Gastrocnemius medialis (tissue), 4 donors: ENCODE measurements around the gene ICAM3.

Experiments
- POLR2A ChIP-seq, 2 donors: fragments of 450-650 bp; IDR thresholded peaks; one replicate each; pipeline ENCODE4 v1.6.1; 2017; ENCODE audit warnings: antibody characterized with exemption in 2 of 2, mild to moderate bottlenecking in 2 of 2, moderate library complexity in 2 of 2
- TF ChIP-seq, protein P1 (sequence below), 5 experiments: fragments of 450-650 bp in 3 of 5; fragments of 200-600 bp in 2 of 5; sonication (generic) in 2 of 5; IDR thresholded peaks in 4 of 5; conservative IDR thresholded peaks in 1 of 5; 1 replicate in 4 of 5; 2 replicates in 1 of 5; pipeline ENCODE4 v1.5.1; 2016 to 2019; ENCODE audit warnings: antibody characterized with exemption in 5 of 5, mild to moderate bottlenecking in 3 of 5, moderate library complexity in 3 of 5

DNA sequence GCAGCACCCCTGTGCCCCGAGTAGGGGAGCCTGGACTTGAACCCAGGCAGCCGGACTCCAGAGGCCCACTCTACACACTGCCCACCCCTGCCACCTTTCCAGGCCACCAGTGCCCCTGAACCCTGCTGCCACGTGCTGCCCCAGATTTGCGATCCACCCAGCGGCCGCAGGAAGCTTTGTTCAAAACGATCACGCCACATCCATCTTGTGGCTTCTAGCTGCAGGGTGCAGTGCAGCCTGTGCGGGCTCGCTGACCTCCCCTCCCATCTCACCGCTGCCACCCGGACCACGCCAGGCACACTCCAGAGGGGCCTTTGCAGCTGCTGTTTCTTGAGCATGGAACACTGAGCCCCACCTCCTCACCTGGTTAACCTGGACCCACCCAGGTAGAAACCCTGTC, 9.9 kb downstream of the ICAM3 start:
- TF ChIP-seq, protein P1, sequence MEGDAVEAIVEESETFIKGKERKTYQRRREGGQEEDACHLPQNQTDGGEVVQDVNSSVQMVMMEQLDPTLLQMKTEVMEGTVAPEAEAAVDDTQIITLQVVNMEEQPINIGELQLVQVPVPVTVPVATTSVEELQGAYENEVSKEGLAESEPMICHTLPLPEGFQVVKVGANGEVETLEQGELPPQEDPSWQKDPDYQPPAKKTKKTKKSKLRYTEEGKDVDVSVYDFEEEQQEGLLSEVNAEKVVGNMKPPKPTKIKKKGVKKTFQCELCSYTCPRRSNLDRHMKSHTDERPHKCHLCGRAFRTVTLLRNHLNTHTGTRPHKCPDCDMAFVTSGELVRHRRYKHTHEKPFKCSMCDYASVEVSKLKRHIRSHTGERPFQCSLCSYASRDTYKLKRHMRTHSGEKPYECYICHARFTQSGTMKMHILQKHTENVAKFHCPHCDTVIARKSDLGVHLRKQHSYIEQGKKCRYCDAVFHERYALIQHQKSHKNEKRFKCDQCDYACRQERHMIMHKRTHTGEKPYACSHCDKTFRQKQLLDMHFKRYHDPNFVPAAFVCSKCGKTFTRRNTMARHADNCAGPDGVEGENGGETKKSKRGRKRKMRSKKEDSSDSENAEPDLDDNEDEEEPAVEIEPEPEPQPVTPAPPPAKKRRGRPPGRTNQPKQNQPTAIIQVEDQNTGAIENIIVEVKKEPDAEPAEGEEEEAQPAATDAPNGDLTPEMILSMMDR (IDR thresholded peaks at IDR 0.05 in 4 of 5, conservative IDR thresholded peaks at IDR 0.05 in 1 of 5): no peak
- TF ChIP-seq POLR2A (IDR thresholded peaks at IDR 0.05): no peak
